GM19023 (cell line): ENCODE measurements around the gene MED15.
"Not testable (repeated sequence)": the region's sequence is repeated elsewhere in the genome, so short reads cannot be mapped to it uniquely, and the experiment has no call there.

ENCODE experiments used
- ATAC-seq: cut with Tn5 transposase; IDR thresholded peaks from one replicate; pipeline ENCODE4 v1.9.1; 2021; ENCODE audit warnings: mild to moderate bottlenecking, moderate library complexity; ENCODE audit not compliant: unreplicated experiment

The MED15 gene

GRCh38 chr22:20531154-20531403, 23.7 kb downstream of the MED15 start:
- ATAC-seq, result no peak

GRCh38 chr22:20531404-20532201, 24.2 kb downstream of the MED15 start:
- no peak for ATAC-seq

GRCh38 chr22:20532256-20532993, 25.0 kb downstream of the MED15 start:
- no peak for ATAC-seq

GRCh38 chr22:20533095-20533878, 25.9 kb downstream of the MED15 start:
- ATAC-seq, result no peak

- no peak for ATAC-seq
Measured at GRCh38 chr22:20533879-20534265, 26.5 kb downstream of the MED15 start.

- no peak for ATAC-seq
Measured at GRCh38 chr22:20536590-20537324, 29.3 kb downstream of the MED15 start.

- ATAC-seq, result no peak
Measured at GRCh38 chr22:20537325-20537756, 29.9 kb downstream of the MED15 start.

GRCh38 chr22:20537983-20538382, 30.6 kb downstream of the MED15 start:
- no peak for ATAC-seq

GRCh38 chr22:20538875-20539274, 31.5 kb downstream of the MED15 start:
- ATAC-seq, result not testable (repeated sequence)

GRCh38 chr22:20542055-20542454, 34.6 kb downstream of the MED15 start:
- no peak for ATAC-seq

GRCh38 chr22:20542736-20543135, 35.3 kb downstream of the MED15 start:
- no peak for ATAC-seq

- ATAC-seq, result not testable (repeated sequence)
Measured at GRCh38 chr22:20545318-20545634, 37.9 kb downstream of the MED15 start.

GRCh38 chr22:20545681-20546521, 38.5 kb downstream of the MED15 start:
- no peak for ATAC-seq

GRCh38 chr22:20546541-20546950, 39.1 kb downstream of the MED15 start:
- no peak for ATAC-seq

- ATAC-seq, result no peak
Measured at GRCh38 chr22:20547029-20547428, 39.6 kb downstream of the MED15 start.

- ATAC-seq, result no peak
Measured at GRCh38 chr22:20548806-20549205, 41.4 kb downstream of the MED15 start.

- ATAC-seq, result no peak
Measured at GRCh38 chr22:20549232-20549841, 41.9 kb downstream of the MED15 start.

GRCh38 chr22:20550057-20550817, 42.8 kb downstream of the MED15 start:
- no peak for ATAC-seq
